ENCODE measurements around the gene VPS11. TPM values are rescaled to one million over a fixed set of nuclear protein-coding genes. Genes with fewer than 3 reads are reported as not detected.
"Not testable (repeated sequence)": the region's sequence is repeated elsewhere in the genome, so short reads cannot be mapped to it uniquely, and the experiment has no call there.

The VPS11 gene
- total RNA-seq, 1 donor from 2014 or later: 34.8 TPM

DNA sequence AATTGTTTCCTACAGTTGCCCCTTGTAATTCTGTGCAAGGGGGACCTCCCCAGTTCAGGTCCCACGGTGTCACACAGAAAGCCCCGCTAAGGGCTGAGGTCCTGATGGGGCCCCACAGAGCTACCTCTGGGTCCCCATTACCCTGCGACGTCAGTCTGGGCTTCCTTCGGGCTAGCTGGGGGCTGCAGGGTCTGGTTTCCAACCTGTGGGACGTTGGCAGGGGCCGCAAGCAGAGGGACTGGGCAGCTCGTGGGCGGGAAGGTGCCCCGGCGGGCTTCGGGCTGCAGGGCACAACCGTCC, 37.6 kb upstream of the VPS11 start:
- peaks cover 15% of the 10 kb centered on the region for H3K4me1 Mint-ChIP-seq (ENCODE audit: unreplicated experiment)
- H3K27me3 Mint-ChIP-seq: no peaks in the 10 kb centered on the region
- DNase-seq (ENCODE audit: extremely low spot score, unreplicated experiment): no peak
- peaks cover 11% of the 10 kb centered on the region for H3K36me3 Mint-ChIP-seq
- H3K27ac Mint-ChIP-seq: peak overlapping the region; percentile 90
- TF ChIP-seq, protein P1, sequence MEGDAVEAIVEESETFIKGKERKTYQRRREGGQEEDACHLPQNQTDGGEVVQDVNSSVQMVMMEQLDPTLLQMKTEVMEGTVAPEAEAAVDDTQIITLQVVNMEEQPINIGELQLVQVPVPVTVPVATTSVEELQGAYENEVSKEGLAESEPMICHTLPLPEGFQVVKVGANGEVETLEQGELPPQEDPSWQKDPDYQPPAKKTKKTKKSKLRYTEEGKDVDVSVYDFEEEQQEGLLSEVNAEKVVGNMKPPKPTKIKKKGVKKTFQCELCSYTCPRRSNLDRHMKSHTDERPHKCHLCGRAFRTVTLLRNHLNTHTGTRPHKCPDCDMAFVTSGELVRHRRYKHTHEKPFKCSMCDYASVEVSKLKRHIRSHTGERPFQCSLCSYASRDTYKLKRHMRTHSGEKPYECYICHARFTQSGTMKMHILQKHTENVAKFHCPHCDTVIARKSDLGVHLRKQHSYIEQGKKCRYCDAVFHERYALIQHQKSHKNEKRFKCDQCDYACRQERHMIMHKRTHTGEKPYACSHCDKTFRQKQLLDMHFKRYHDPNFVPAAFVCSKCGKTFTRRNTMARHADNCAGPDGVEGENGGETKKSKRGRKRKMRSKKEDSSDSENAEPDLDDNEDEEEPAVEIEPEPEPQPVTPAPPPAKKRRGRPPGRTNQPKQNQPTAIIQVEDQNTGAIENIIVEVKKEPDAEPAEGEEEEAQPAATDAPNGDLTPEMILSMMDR (conservative IDR thresholded peaks at IDR 0.05): no peak
- H3K4me3 Mint-ChIP-seq: peak overlapping the region; percentile 93
- H3K9me3 Mint-ChIP-seq: no peaks in the 10 kb centered on the region

DNA sequence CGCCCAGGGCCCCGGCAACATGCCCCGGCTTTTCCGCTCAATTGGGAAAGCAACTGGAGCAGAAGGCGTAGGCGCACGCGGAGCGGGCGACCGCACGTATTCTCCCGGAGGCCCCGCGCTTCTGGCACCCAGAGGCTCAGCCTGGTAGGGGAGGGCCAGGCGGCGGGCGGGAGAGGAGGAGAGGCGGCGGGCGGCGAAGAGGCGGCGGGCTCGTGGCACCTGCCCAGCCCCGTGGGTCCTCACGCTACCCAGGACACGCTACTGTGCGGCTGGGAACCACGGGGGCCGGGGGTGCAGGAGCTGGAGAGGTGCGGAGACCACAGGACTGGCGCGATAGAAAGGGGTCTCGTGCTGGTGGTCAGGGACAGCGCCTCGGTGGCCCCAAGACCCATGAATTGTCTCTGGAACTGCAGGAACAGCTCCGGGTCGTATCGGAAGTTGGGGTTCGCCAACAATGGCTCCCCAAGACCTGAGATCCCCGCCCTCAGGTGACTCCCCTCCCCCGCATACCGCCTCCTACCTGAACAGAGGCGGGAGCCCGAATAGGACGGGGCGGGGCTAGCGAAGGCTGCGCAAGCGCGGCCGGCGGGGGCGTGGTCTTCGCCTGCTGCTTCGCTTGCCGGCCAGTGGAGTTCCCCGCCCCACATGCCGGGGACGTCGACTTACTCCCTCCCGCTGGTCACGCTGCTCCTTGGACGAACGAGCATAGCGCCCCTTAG, 37.1 kb upstream of the VPS11 start, which contains the start of gene SLC37A4:
Gene SLC37A4, minus strand, starts transcription at position 549 of the 719 bp plus-strand sequence.
- H3K27me3 Mint-ChIP-seq: no peaks in the 10 kb centered on the region
- peak; percentile 99 for DNase-seq (ENCODE audit: extremely low spot score, unreplicated experiment)
- peaks cover 15% of the 10 kb centered on the region for H3K4me1 Mint-ChIP-seq (ENCODE audit: unreplicated experiment)
- H3K36me3 Mint-ChIP-seq: peaks cover 8% of the 10 kb centered on the region
- TF ChIP-seq, protein P1 (conservative IDR thresholded peaks at IDR 0.05): no peak
- H3K9me3 Mint-ChIP-seq: no peaks in the 10 kb centered on the region
- peak within 1 kb of the TSS; percentile 90 for H3K27ac Mint-ChIP-seq
- H3K4me3 Mint-ChIP-seq: peak within 1 kb of the TSS; percentile 93

DNA sequence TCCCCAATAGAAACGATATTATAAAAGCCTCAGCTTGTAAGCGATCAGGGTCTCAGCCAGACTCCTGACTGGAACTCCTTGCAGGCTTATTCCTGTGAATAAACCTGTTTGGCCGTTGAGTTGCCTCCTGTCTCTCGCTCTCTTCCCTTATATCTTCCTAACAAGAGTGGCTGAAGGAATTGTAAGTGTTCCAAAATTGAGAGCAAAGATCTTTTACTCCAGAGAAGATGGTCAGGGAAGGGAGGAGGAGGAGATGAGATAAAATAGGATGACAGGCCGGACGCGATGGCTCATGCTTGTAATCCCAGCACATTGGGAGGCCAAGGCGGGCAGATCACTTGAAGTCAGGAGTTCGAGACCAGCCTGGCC, 35.7 kb upstream of the VPS11 start:
- Mint-ChIP-seq H3K27ac (no peak overlapping the region), H3K4me3 (no peak overlapping the region), H3K36me3 (peaks cover 5% of the 10 kb centered on the region), H3K27me3 (no peaks in the 10 kb centered on the region), H3K9me3 (no peaks in the 10 kb centered on the region), H3K4me1 (ENCODE audit: unreplicated experiment) (peaks cover 15% of the 10 kb centered on the region)
- DNase-seq (ENCODE audit: extremely low spot score, unreplicated experiment): no peak
- TF ChIP-seq, protein P1 (conservative IDR thresholded peaks at IDR 0.05): no peak

DNA sequence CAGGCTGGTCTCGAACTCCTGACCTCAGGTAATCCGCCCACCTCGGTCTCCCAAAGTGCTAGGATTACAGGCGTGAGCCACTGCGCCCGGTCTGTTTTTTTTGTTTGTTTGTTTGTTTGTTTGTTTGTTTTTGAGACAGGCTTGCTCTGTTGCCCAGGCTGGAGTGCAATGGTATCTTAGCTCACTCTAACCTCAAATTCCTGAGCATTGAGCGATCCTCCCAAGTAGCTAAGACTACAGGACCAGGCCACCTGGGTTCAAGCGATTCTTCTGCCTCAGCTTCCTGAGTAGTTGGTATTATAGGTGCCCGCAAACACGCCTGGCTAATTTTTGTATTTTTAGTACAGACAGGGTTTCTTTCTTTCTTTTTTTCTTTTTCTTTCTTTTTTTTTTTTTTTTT, 34.2 kb upstream of the VPS11 start:
- not testable (repeated sequence) for H3K36me3 Mint-ChIP-seq; H3K9me3 Mint-ChIP-seq; H3K4me3 Mint-ChIP-seq; H3K27me3 Mint-ChIP-seq; DNase-seq (ENCODE audit: extremely low spot score, unreplicated experiment); H3K27ac Mint-ChIP-seq
- H3K4me1 Mint-ChIP-seq (ENCODE audit: unreplicated experiment): peaks cover 15% of the 10 kb centered on the region

DNA sequence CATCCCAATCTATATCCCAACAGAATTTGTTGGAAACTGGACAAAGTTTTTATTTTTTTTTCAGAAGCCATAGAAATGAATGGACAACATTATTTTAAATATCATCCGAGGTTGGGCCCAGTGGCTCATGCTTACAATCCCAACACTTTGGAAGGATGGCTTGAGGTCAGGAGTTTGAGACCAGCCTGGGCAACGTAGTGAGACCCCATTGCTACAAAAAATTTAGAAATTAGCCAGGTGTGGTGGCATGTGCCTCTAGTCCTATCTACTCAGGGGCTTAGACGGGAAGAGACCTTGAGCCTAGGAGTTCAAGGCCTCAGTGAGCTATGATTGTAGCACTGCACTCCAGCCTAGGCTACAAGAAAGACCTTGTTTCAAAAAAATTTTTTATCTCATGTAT, 32.8 kb upstream of the VPS11 start:
- Mint-ChIP-seq H3K36me3 (no peaks in the 10 kb centered on the region), H3K27me3 (no peaks in the 10 kb centered on the region), H3K27ac (no peak overlapping the region), H3K4me3 (no peak overlapping the region), H3K9me3 (no peaks in the 10 kb centered on the region), H3K4me1 (ENCODE audit: unreplicated experiment) (peaks cover 2% of the 10 kb centered on the region)
- TF ChIP-seq, protein P1 (conservative IDR thresholded peaks at IDR 0.05): no peak
- no peak for DNase-seq (ENCODE audit: extremely low spot score, unreplicated experiment)

DNA sequence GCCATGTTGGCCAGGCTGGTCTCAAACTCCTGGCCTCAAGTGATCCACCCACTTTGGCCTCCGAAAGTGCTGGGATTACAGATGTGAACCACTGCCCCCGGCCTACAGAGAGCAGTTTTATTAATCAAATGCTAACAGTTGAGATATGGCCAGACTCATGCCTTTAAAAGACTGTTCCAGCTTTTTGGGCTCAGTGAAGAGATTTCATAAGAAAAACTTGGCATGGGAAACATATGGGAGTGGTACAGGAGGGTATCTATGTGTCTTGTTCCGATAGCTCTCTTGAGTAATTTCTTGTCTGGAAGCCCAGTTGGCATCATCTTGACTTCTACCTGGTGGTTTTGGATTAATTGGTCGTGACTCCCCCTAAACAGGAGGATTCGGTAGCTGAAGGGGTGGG, 28.7 kb upstream of the VPS11 start:
- no peaks in the 10 kb centered on the region for H3K4me1 Mint-ChIP-seq (ENCODE audit: unreplicated experiment)
- no peaks in the 10 kb centered on the region for H3K27me3 Mint-ChIP-seq
- H3K36me3 Mint-ChIP-seq: no peaks in the 10 kb centered on the region
- H3K4me3 Mint-ChIP-seq: no peak overlapping the region
- no peak for DNase-seq (ENCODE audit: extremely low spot score, unreplicated experiment)
- no peaks in the 10 kb centered on the region for H3K9me3 Mint-ChIP-seq
- H3K27ac Mint-ChIP-seq: no peak overlapping the region
- TF ChIP-seq, protein P1 (conservative IDR thresholded peaks at IDR 0.05): no peak

DNA sequence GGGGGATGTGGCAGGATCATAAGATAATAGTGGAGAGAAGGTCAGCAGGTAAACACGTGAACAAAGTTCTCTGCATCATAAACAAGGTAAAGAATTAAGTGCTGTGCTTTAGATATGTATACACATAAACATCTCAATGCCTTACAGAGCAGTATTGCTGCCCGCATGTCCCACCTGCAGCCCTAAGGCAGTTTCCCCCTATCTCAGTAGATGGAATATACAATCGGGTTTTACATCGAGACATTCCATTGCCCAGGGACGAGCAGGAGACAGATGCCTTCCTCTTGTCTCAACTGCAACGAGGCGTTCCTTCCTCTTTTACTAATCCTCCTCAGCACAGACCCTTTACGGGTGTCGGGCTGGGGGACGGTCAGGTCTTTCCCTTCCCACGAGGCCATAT, 28.1 kb upstream of the VPS11 start:
- H3K27me3 Mint-ChIP-seq; H3K4me1 Mint-ChIP-seq (ENCODE audit: unreplicated experiment); H3K36me3 Mint-ChIP-seq; H3K27ac Mint-ChIP-seq; DNase-seq (ENCODE audit: extremely low spot score, unreplicated experiment); H3K9me3 Mint-ChIP-seq; H3K4me3 Mint-ChIP-seq: not testable (repeated sequence)
